ENCODE data around the gene ADGRV1. TPM values are rescaled to one million over a fixed set of nuclear protein-coding genes. Genes with fewer than 3 reads are reported as not detected.
A peak's percentile ranks its signal among the peaks of the same experiment; 100 is the strongest.
"Not testable (repeated sequence)": the region's sequence is repeated elsewhere in the genome, so short reads cannot be mapped to it uniquely, and the experiment has no call there.

The ADGRV1 gene
- total RNA-seq, 4 donors from 2014 or later = 1.9 to 11.3 TPM; not detected in 2

- intact Hi-C loops (cut with DNase I; ENCODE audit: low total_unique reads) = no loop called here
- no peak overlapping the region for H3K4me3 ChIP-seq
- no peak overlapping the region for H3K27ac ChIP-seq
- TF ChIP-seq POLR2A (IDR thresholded peaks at IDR 0.05) = no peak
- no peak for TF ChIP-seq CTCF (IDR thresholded peaks at IDR 0.05)
- H3K4me1 ChIP-seq = no peaks in the 10 kb centered on the region
- no peaks in the 10 kb centered on the region for H3K27me3 ChIP-seq
- no peak for DNase-seq
- no peaks in the 10 kb centered on the region for H3K9me3 ChIP-seq
- H3K36me3 ChIP-seq = no peaks in the 10 kb centered on the region
Observed at GRCh38 chr5:91007780-91008402, 449.3 kb downstream of the ADGRV1 start.

GRCh38 chr5:91010090-91010489 lies 451.5 kb downstream of the ADGRV1 start:
- Histone ChIP-seq H3K9me3 (no peaks in the 10 kb centered on the region), H3K4me3 (no peak overlapping the region), H3K27ac (peak overlapping the region in 1 of 2 donors; percentile 34), H3K27me3 (no peaks in the 10 kb centered on the region), H3K36me3 (no peaks in the 10 kb centered on the region), H3K4me1 (no peaks in the 10 kb centered on the region)
- no peak for TF ChIP-seq POLR2A (IDR thresholded peaks at IDR 0.05)
- TF ChIP-seq CTCF (IDR thresholded peaks at IDR 0.05) = no peak
- intact Hi-C loops (cut with DNase I; ENCODE audit: low total_unique reads) = no loop called here
- DNase-seq = no peak

GRCh38 chr5:91011029-91011428 lies 452.4 kb downstream of the ADGRV1 start:
- no peak for DNase-seq
- peak overlapping the region in 1 of 2 donors; percentile 5 for H3K27ac ChIP-seq
- intact Hi-C loops (cut with DNase I; ENCODE audit: low total_unique reads) = no loop called here
- TF ChIP-seq CTCF (IDR thresholded peaks at IDR 0.05) (no peak), POLR2A (IDR thresholded peaks at IDR 0.05) (no peak)
- H3K4me1 ChIP-seq = no peaks in the 10 kb centered on the region
- no peaks in the 10 kb centered on the region for H3K27me3 ChIP-seq
- H3K9me3 ChIP-seq = no peaks in the 10 kb centered on the region
- H3K36me3 ChIP-seq = no peaks in the 10 kb centered on the region
- no peak overlapping the region for H3K4me3 ChIP-seq

GRCh38 chr5:91012867-91013266 lies 454.3 kb downstream of the ADGRV1 start:
- H3K36me3 ChIP-seq; H3K27ac ChIP-seq; H3K27me3 ChIP-seq; intact Hi-C loops (cut with DNase I; ENCODE audit: low total_unique reads); H3K4me3 ChIP-seq; H3K9me3 ChIP-seq; H3K4me1 ChIP-seq; DNase-seq: not testable (repeated sequence)

- no peaks in the 10 kb centered on the region for H3K4me1 ChIP-seq
- no peak for DNase-seq
- H3K27ac ChIP-seq = no peak overlapping the region
- intact Hi-C loops (cut with DNase I; ENCODE audit: low total_unique reads) = no loop called here
- H3K36me3 ChIP-seq = no peaks in the 10 kb centered on the region
- no peaks in the 10 kb centered on the region for H3K9me3 ChIP-seq
- TF ChIP-seq CTCF (IDR thresholded peaks at IDR 0.05) (no peak), POLR2A (IDR thresholded peaks at IDR 0.05) (no peak)
- no peaks in the 10 kb centered on the region for H3K27me3 ChIP-seq
- H3K4me3 ChIP-seq = no peak overlapping the region
Observed at GRCh38 chr5:91016322-91016721, 457.7 kb downstream of the ADGRV1 start.
